Stimulated activated CD8-positive, alpha-beta memory T cell treated with anti-CD3 and anti-CD28 coated beads, Interleukin-15, amount 100 ng/mL, for 1 hour (primary cell): ENCODE measurements around the gene CCDC144A.
"Not testable (repeated sequence)": the region's sequence is repeated elsewhere in the genome, so short reads cannot be mapped to it uniquely, and the experiment has no call there.

Source experiments
- DNase-seq: peaks from one replicate; pipeline ENCODE4 v3.0.0-alpha.2; 2020; ENCODE audit warnings: low read depth

CCDC144A gene, protein sequence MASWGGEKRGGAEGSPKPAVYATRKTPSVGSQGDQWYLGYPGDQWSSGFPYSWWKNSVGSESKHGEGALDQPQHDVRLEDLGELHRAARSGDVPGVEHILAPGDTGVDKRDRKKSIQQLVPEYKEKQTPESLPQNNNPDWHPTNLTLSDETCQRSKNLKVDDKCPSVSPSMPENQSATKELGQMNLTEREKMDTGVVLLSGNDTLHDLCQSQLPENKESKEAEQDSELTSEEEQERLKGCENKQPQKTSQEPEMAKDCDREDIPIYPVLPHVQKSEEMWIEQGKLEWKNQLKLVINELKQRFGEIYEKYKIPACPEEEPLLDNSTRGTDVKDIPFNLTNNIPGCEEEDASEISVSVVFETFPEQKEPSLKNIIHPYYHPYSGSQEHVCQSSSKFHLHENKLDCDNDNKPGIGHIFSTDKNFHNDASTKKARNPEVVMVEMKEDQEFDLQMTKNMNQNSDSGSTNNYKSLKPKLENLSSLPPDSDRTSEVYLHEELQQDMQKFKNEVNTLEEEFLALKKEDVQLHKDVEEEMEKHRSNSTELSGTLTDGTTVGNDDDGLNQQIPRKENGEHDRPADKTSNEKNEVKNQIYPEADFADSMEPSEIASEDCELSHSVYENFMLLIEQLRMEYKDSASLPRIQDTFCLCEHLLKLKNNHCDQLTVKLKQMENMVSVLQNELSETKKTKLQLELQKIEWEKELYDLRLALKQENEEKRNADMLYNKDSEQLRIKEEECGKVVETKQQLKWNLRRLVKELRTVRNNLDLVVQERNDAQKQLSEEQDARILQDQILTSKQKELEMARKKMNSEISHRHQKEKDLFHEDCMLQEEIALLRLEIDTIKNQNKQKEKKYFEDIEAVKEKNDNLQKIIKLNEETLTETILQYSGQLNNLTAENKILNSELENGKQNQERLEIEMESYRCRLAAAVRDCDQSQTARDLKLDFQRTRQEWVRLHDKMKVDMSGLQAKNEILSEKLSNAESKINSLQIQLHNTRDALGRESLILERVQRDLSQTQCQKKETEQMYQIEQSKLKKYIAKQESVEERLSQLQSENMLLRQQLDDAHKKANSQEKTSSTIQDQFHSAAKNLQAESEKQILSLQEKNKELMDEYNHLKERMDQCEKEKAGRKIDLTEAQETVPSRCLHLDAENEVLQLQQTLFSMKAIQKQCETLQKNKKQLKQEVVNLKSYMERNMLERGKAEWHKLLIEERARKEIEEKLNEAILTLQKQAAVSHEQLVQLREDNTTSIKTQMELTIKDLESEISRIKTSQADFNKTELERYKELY (N-terminal part only)

DNA sequence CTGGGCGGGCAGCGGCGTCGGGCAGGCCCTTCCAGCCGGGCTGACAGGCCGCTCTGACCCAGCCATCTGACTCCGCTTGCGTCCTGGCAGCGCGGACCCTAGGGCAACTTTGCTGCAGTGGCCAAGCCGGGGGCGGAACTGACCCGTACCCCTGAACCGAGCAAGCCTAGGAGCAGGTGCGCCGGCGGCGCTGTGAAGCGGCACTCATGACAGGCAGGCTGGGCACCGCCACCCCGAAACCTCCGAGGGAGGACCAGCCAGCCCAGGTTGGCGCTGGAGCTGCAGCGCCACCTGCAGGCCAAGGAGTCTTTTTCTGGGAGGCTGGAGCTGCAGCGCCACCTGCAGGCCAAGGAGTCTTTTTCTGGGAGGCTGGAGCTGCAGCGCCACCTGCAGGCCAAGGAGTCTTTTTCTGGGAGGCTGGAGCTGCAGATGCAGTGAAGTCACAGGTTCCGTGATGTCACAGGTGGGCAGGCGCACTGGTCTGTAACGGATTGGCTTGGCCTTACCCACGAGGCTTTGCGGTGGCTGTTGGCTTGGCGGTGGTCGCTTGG lies at the start of gene CCDC144A:
Gene CCDC144A, plus strand, starts transcription at position 511 of the 551 bp plus-strand sequence. CDS start 160 bp downstream, outside the sequence.
- DNase-seq: peak; percentile 20

DNA sequence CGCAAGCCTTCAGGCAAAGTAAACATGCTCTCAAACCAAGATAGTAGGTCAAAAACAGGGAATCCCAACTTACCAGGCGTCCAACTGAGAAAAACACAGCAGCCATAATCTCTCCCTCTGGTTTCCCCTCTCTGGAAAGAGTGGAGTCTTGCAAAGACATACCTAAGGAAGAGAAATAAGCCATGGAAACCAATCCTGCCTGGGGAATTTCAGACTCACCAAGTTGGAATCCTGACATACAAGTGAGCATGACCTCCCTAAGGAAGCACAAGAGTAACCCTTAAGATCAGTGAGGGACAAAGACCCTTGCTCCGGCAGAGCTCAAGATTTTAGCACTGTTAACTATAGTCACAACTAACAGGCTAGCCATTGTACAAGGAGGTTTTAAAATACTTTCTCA lies 40.5 kb upstream of the CCDC144A start:
- DNase-seq: no peak

DNA sequence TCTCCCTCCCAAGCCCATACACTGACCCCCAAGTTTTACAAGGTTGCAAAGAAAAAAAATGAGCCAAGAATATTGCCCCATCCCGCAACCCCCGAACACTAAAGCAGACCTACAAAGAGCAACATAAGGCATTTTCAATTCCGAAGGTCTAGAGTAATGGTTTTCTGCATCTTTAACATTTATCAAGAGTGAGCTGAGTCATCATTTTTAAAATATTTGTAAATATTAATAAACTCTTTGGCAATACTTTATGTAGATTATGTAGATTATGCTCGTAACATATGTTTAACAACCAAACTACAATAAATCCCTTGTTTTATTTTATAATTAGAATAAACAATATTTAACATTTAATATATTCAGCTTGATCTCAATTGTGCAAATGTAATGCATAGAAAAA lies 37.8 kb upstream of the CCDC144A start:
- no peak for DNase-seq

- no peak for DNase-seq
These were observed 37.1 kb upstream of the CCDC144A start for GRCh38 chr17:16652847-16653366.

DNA sequence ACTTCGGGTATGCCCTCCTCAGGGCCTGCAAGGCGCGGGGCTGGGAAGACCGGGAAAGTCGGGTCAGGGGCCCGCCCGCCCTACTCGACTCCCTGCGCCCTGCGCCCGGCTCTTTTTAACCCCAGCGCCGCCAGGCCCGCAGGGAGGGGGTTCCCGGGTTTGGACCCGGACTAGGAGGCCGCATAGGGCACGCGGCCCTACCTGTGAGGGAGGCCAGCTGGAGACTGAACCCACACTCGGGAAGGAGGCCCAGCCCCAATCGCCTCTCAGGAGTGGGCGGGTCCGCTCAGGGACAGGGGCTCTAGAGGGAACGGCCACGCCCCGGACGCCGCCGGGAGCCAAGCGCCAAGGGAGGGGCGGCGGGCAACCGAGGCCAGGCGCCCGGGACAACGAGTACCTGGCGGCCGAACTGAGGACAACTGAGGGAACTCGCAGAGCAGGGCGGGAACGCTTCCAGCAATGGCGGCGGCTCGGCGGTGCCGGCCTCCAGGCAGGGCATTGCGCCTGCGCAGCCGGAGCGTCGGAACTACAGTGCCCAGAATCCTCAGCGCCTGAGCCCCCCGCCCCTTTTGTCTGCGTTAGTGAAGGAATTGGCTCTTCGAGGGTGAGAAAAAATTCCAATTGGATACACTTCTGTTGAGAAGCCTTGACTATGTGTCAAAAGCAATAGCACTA lies 36.5 kb upstream of the CCDC144A start, which contains the start of gene ZNF624:
Gene ZNF624, minus strand, starts transcription at position 484 of the 675 bp plus-strand sequence.
- peak; percentile 68 for DNase-seq

DNA sequence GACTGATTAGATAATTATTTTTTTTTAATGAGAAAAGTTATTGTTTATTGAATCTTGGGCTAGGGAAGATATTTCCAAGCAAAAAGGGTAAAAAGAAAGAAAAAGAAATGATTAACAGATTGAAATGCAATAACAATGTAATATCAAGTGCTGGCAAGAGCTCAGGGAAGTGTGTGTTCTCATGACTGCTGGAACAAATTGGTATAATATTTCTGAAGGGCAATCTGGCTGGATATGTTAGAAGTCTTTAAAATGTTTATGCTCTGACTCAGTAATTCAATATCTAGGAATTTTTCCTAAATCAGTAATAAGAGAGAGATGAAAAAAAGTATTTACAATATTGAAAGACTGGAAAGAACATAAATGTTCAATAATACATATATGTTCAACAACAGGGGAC lies 28.8 kb upstream of the CCDC144A start:
- no peak for DNase-seq

DNA sequence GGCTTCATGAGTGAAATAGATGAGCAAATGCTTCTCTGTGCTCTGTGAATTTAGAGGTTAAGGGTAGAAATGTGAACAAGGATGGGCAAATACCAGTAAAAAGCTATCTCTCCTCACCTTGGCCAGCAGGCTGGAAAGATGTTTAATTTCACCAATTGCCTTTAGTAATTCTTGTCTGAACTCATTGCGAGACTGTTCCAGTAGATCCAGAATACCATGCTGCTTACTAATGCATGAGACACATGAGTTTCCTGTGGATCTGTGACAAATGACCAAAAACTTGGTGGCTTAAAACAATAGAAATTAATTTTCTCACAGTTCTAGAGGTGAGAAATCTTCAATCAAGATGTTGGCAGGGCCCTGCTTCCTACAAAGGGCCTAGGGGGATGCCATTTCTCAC lies 27.1 kb upstream of the CCDC144A start:
- DNase-seq: no peak

- not testable (repeated sequence) for DNase-seq
These were observed 23.5 kb upstream of the CCDC144A start for GRCh38 chr17:16666553-16666906.

DNA sequence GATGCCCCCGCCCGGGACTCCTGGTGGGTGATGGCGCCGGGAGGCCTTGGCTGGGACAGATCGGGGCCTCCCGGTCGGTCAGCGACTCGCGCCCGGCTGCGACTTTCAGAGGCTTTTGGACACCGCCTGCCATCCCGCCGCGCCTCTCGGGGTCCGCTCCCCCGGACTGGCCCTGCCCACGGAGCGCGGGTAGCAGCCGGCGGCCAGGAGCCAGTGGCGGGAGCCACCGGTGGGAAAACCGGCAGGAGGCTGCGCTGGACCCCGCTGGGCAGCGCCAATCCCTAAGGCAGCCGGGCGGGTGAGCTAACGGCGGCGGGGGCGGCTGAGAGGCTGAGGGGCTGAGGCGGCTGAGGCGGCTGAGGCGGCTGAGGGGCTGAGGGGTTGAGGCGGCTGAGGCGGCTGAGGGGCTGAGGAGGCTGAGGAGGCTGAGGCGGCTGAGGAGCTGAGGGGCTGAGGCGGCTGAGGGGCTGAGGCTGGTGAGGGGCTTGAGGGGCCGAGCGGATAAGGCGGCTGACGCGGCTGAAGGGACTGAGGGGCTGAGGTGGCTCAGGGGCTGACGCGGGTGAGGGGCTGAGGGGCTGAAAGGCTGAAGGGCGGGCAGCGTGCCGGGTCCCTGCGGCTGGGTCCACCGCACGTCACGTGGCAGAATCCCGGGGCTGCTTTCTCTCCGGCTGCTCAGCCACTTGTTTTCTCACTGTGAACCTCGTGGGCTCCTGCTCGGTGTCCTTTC lies 23.0 kb upstream of the CCDC144A start:
- not testable (repeated sequence) for DNase-seq

DNA sequence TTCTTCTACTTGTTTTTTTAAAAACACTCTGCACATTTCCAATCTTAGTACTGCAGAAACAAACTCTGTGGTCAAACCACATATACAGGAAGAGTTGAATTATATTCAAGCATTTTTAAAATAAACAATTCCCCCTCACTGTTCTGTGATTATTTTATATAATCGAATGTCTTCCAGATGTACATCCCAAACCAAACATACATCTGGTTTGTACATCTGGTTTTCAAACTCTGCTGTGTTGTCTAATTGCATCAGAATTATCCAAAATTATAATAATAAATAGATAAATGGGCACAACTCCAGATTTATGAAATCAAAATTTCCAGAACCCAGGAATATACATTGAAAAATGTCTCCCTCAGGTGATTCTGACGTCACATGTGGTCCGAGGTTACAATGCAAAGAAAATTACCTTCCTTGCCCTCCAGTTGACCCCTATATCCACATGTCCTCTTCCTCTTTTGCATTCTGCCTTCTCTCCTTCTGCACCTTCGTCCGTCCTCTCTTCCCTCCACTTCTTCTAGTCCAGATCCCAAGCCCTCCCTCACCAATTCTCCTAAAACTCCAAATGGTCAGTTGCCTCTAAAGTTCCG lies 13.3 kb upstream of the CCDC144A start:
- no peak for DNase-seq

GRCh38 chr17:16683290-16684138 lies 6.5 kb upstream of the CCDC144A start:
- not testable (repeated sequence) for DNase-seq

GRCh38 chr17:16686019-16686418 lies 4.0 kb upstream of the CCDC144A start:
- not testable (repeated sequence) for DNase-seq

DNA sequence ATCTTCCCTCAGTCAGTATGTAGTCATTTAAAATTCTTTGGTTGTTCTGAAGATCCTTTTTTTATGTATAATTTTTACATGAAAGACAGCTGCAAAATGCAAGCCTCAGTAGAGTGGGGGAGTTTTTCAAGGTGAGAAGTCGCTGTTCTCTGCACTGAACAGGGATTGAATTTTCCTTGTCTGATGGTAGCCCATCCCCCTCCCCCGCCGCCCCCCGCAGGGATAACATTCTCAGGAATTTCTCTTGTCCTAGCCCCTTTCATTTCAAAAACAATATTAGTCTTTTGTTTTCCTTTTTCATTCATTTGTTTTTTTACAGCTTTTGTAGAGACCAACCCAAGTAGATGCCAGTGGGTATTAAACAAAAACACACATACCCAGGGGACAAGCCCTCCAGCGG lies 2.9 kb upstream of the CCDC144A start:
- not testable (repeated sequence) for DNase-seq

- DNase-seq: not testable (repeated sequence)
These were observed 406 bp downstream of the CCDC144A start for GRCh38 chr17:16690447-16690846.

- not testable (repeated sequence) for DNase-seq
These were observed 7.6 kb downstream of the CCDC144A start for GRCh38 chr17:16697603-16698002.

DNA sequence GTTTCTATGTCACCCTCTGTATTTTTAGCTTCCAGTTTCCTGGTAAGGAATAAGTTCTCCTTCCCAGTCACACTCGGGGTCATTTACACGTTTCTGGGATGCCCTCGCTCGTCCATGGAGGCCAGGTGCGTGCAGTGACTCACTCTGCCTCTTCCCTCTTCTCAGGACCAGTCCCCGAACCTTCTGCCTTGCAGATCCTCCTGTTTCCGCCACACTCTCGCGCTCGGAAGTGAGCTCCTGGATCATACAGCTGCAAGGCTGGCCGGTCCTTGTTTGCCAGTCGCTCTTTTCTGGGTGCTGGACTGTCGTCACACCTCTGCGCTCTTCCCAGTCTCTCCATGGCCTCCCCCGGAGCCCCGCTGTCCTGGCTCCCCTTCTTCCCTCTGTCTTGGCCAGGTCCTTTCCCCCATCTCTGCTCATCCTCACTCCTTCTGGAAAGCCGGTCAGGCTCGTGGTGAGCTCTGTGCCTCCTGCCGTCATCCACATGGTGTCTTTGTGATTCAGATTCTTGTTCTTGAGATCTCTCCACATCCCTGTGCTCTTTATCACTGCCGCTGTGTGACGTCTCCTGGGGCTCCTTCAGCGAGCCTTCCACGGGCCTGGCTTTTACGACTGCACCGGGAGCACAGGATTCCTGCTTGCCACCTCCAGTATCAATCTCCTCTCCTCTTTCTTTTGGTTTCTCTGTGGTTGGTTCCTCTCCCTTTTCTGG lies 55.6 kb downstream of the CCDC144A start:
- not testable (repeated sequence) for DNase-seq

- DNase-seq: not testable (repeated sequence)
These were observed 56.5 kb downstream of the CCDC144A start for GRCh38 chr17:16746571-16746970.

GRCh38 chr17:16750515-16750914 lies 60.5 kb downstream of the CCDC144A start:
- not testable (repeated sequence) for DNase-seq
